Cerebellar cortex (tissue), 1 donor: Measurements from ENCODE around the gene QSOX1.

Experiments
- DNase-seq: peaks from one replicate; pipeline ENCODE4 v3.0.0-alpha.2; 2015; ENCODE audit warnings: low spot score

The QSOX1 gene

GRCh38 chr1:180234369-180235076 lies 79.9 kb downstream of the QSOX1 start:
- DNase-seq: no peak

GRCh38 chr1:180235077-180235501 lies 80.4 kb downstream of the QSOX1 start:
- DNase-seq: no peak

GRCh38 chr1:180235502-180236239 lies 81.0 kb downstream of the QSOX1 start:
- no peak for DNase-seq

- DNase-seq: no peak
These were observed 82.2 kb downstream of the QSOX1 start for GRCh38 chr1:180236698-180237509.

GRCh38 chr1:180237869-180238476 lies 83.3 kb downstream of the QSOX1 start:
- DNase-seq: no peak

- DNase-seq: no peak
These were observed 84.0 kb downstream of the QSOX1 start for GRCh38 chr1:180238675-180239074.

- DNase-seq: no peak
These were observed 84.8 kb downstream of the QSOX1 start for GRCh38 chr1:180239145-180240096.

GRCh38 chr1:180241716-180242544 lies 87.3 kb downstream of the QSOX1 start:
- no peak for DNase-seq

GRCh38 chr1:180243517-180244221 lies 89.0 kb downstream of the QSOX1 start:
- no peak for DNase-seq

- no peak for DNase-seq
These were observed 90.2 kb downstream of the QSOX1 start for GRCh38 chr1:180244840-180245239.

GRCh38 chr1:180246579-180246978 lies 91.9 kb downstream of the QSOX1 start:
- no peak for DNase-seq

GRCh38 chr1:180247061-180247460 lies 92.4 kb downstream of the QSOX1 start:
- no peak for DNase-seq

- DNase-seq: no peak
These were observed 92.9 kb downstream of the QSOX1 start for GRCh38 chr1:180247580-180247979.

- no peak for DNase-seq
These were observed 93.5 kb downstream of the QSOX1 start for GRCh38 chr1:180248176-180248575.

- no peak for DNase-seq
These were observed 94.3 kb downstream of the QSOX1 start for GRCh38 chr1:180248731-180249681.

- DNase-seq: no peak
These were observed 95.2 kb downstream of the QSOX1 start for GRCh38 chr1:180249725-180250498.

- DNase-seq: no peak
These were observed 95.8 kb downstream of the QSOX1 start for GRCh38 chr1:180250499-180250770.
